WTC11 (cell line): Measurements from ENCODE around the gene COL4A2.

Experiments used
- FOXJ3 ChIP-seq: sonication (generic); formaldehyde crosslinking; IDR thresholded peaks from 2 replicates; pipeline ENCODE4 v1.9.0; 2021; ENCODE audit warnings: missing genetic modification reagents, mild to moderate bottlenecking, borderline replicate concordance
- JUN ChIP-seq: sonication (generic); formaldehyde crosslinking; IDR thresholded peaks from 2 replicates; pipeline ENCODE4 v1.8.0; 2023; ENCODE audit warnings: mild to moderate bottlenecking, missing genetic modification reagents
- SP1 ChIP-seq: sonication (generic); formaldehyde crosslinking; conservative IDR thresholded peaks from 2 replicates; pipeline ENCODE4 v1.8.1; 2022; ENCODE audit warnings: missing genetic modification reagents
- TP53 ChIP-seq: sonication (generic); formaldehyde crosslinking; IDR thresholded peaks from 2 replicates; pipeline ENCODE4 v1.8.1; 2023; ENCODE audit warnings: mild to moderate bottlenecking, missing genetic modification reagents
- ZNF138 ChIP-seq: sonication (generic); formaldehyde crosslinking; conservative IDR thresholded peaks from 2 replicates; pipeline ENCODE4 v1.8.1; 2022; ENCODE audit warnings: mild to moderate bottlenecking, moderate library complexity, missing genetic modification reagents
- ZNF232 ChIP-seq: sonication (generic); formaldehyde crosslinking; IDR thresholded peaks from 2 replicates; pipeline ENCODE4 v1.8.0; 2022; ENCODE audit warnings: mild to moderate bottlenecking, missing genetic modification reagents
- TF ChIP-seq, protein P1 (sequence below): sonication (generic); formaldehyde crosslinking; IDR thresholded peaks from 2 replicates; pipeline ENCODE4 v1.8.0; 2022; ENCODE audit warnings: mild to moderate bottlenecking, missing genetic modification reagents
- TF ChIP-seq, protein P2 (sequence below): sonication (generic); formaldehyde crosslinking; IDR thresholded peaks from 2 replicates; pipeline ENCODE4 v1.8.1; 2022; ENCODE audit warnings: mild to moderate bottlenecking, missing genetic modification reagents, moderate library complexity, borderline replicate concordance
- TF ChIP-seq, protein P3 (sequence below): sonication (generic); formaldehyde crosslinking; IDR thresholded peaks from 2 replicates; pipeline ENCODE4 v1.8.1; 2023; ENCODE audit warnings: mild to moderate bottlenecking, missing genetic modification reagents, borderline replicate concordance
- TF ChIP-seq, protein P4 (sequence below): fragments of 200-600 bp; IDR thresholded peaks from 2 replicates; pipeline ENCODE4 v1.8.0; 2022; ENCODE audit warnings: antibody characterized with exemption
- TF ChIP-seq, protein P5 (sequence below): sonication (generic); formaldehyde crosslinking; IDR thresholded peaks from 2 replicates; pipeline ENCODE4 v1.8.1; 2023; ENCODE audit warnings: mild to moderate bottlenecking, missing genetic modification reagents, moderate library complexity
- TF ChIP-seq, protein P6 (sequence below): sonication (generic); formaldehyde crosslinking; IDR thresholded peaks from 2 replicates; pipeline ENCODE4 v1.8.1; 2022; ENCODE audit warnings: mild to moderate bottlenecking, moderate library complexity, missing genetic modification reagents

DNA sequence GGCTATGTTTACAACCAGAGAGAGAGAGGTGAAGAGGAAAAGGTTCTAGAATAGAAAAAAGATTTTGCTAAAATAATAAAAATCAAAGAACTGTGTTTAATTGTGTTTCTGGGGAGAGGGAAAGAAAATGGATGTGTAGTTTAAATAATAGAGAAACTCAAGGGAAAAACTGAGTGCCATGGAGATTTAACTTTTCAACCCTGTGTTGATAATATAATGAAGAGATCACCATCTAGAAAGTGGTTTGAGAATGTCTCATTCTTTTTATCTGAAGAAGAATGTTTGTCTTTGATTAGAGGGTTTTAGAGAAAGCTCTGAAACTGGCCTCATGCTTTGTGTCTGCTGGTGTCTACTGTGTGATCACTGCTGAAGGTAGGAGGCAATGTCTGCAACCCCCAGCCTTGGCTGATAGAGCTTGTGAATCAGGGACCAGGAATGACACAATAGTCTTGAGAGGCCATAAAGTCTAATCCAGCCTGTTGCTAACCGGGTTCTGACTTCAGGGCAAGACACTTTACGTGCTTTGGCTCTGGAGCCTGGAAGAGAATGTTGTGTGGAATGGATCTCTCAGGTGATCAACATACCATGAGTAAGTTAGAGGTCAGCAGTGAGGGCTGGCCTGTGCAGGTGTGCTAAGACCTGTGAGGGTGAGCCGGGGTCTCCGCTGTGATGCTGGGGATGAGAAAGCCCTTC is 5.4 kb downstream of the COL4A2 start:
- TF ChIP-seq, protein P1, sequence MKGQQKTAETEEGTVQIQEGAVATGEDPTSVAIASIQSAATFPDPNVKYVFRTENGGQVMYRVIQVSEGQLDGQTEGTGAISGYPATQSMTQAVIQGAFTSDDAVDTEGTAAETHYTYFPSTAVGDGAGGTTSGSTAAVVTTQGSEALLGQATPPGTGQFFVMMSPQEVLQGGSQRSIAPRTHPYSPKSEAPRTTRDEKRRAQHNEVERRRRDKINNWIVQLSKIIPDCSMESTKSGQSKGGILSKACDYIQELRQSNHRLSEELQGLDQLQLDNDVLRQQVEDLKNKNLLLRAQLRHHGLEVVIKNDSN (CRISPR knock-in tag), result no peak
- TF ChIP-seq, protein P2, sequence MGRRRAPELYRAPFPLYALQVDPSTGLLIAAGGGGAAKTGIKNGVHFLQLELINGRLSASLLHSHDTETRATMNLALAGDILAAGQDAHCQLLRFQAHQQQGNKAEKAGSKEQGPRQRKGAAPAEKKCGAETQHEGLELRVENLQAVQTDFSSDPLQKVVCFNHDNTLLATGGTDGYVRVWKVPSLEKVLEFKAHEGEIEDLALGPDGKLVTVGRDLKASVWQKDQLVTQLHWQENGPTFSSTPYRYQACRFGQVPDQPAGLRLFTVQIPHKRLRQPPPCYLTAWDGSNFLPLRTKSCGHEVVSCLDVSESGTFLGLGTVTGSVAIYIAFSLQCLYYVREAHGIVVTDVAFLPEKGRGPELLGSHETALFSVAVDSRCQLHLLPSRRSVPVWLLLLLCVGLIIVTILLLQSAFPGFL (CRISPR knock-in tag), result no peak
- TF ChIP-seq, protein P3, sequence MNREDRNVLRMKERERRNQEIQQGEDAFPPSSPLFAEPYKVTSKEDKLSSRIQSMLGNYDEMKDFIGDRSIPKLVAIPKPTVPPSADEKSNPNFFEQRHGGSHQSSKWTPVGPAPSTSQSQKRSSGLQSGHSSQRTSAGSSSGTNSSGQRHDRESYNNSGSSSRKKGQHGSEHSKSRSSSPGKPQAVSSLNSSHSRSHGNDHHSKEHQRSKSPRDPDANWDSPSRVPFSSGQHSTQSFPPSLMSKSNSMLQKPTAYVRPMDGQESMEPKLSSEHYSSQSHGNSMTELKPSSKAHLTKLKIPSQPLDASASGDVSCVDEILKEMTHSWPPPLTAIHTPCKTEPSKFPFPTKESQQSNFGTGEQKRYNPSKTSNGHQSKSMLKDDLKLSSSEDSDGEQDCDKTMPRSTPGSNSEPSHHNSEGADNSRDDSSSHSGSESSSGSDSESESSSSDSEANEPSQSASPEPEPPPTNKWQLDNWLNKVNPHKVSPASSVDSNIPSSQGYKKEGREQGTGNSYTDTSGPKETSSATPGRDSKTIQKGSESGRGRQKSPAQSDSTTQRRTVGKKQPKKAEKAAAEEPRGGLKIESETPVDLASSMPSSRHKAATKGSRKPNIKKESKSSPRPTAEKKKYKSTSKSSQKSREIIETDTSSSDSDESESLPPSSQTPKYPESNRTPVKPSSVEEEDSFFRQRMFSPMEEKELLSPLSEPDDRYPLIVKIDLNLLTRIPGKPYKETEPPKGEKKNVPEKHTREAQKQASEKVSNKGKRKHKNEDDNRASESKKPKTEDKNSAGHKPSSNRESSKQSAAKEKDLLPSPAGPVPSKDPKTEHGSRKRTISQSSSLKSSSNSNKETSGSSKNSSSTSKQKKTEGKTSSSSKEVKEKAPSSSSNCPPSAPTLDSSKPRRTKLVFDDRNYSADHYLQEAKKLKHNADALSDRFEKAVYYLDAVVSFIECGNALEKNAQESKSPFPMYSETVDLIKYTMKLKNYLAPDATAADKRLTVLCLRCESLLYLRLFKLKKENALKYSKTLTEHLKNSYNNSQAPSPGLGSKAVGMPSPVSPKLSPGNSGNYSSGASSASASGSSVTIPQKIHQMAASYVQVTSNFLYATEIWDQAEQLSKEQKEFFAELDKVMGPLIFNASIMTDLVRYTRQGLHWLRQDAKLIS (CRISPR knock-in tag), result no peak
- TF ChIP-seq, protein P4, sequence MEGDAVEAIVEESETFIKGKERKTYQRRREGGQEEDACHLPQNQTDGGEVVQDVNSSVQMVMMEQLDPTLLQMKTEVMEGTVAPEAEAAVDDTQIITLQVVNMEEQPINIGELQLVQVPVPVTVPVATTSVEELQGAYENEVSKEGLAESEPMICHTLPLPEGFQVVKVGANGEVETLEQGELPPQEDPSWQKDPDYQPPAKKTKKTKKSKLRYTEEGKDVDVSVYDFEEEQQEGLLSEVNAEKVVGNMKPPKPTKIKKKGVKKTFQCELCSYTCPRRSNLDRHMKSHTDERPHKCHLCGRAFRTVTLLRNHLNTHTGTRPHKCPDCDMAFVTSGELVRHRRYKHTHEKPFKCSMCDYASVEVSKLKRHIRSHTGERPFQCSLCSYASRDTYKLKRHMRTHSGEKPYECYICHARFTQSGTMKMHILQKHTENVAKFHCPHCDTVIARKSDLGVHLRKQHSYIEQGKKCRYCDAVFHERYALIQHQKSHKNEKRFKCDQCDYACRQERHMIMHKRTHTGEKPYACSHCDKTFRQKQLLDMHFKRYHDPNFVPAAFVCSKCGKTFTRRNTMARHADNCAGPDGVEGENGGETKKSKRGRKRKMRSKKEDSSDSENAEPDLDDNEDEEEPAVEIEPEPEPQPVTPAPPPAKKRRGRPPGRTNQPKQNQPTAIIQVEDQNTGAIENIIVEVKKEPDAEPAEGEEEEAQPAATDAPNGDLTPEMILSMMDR, result no peak
- TF ChIP-seq ZNF138 (no peak), JUN (CRISPR knock-in tag) (no peak), TP53 (CRISPR knock-in tag) (no peak), SP1 (no peak), FOXJ3 (CRISPR knock-in tag) (no peak), ZNF232 (CRISPR knock-in tag) (no peak)
- TF ChIP-seq, protein P5, sequence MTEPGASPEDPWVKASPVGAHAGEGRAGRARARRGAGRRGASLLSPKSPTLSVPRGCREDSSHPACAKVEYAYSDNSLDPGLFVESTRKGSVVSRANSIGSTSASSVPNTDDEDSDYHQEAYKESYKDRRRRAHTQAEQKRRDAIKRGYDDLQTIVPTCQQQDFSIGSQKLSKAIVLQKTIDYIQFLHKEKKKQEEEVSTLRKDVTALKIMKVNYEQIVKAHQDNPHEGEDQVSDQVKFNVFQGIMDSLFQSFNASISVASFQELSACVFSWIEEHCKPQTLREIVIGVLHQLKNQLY (CRISPR knock-in tag), result no peak
- TF ChIP-seq, protein P6, sequence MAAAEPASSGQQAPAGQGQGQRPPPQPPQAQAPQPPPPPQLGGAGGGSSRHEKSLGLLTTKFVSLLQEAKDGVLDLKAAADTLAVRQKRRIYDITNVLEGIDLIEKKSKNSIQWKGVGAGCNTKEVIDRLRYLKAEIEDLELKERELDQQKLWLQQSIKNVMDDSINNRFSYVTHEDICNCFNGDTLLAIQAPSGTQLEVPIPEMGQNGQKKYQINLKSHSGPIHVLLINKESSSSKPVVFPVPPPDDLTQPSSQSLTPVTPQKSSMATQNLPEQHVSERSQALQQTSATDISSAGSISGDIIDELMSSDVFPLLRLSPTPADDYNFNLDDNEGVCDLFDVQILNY (CRISPR knock-in tag), result no peak
